ENCODE data around the gene CD22.
A peak's percentile ranks its signal among the peaks of the same experiment; 100 is the strongest.
"Not testable (repeated sequence)": the region's sequence is repeated elsewhere in the genome, so short reads cannot be mapped to it uniquely, and the experiment has no call there.

Gene CD22

DNA sequence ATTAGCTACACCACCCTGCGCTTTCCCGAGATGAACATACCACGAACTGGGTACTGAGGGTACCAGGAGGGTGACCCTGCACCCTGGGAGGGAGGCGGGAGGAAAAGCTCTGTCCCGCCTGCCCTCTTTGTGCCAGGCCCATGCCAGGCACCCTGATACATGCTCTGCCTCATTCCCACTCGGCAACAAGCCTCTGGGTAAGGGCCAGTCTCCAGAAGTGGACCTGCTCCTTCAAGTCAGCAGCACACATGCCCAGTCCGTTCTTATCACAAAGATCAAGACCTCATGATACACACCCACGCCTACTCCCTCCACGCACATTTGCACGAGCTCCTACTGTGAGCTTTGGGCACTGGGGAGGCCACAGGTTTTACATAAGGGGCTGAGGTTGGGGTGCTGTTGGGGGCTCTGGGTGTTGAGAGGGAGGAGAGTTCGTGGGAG lies 16.7 kb downstream of the CD22 start:
- no peak for DNase-seq

DNA sequence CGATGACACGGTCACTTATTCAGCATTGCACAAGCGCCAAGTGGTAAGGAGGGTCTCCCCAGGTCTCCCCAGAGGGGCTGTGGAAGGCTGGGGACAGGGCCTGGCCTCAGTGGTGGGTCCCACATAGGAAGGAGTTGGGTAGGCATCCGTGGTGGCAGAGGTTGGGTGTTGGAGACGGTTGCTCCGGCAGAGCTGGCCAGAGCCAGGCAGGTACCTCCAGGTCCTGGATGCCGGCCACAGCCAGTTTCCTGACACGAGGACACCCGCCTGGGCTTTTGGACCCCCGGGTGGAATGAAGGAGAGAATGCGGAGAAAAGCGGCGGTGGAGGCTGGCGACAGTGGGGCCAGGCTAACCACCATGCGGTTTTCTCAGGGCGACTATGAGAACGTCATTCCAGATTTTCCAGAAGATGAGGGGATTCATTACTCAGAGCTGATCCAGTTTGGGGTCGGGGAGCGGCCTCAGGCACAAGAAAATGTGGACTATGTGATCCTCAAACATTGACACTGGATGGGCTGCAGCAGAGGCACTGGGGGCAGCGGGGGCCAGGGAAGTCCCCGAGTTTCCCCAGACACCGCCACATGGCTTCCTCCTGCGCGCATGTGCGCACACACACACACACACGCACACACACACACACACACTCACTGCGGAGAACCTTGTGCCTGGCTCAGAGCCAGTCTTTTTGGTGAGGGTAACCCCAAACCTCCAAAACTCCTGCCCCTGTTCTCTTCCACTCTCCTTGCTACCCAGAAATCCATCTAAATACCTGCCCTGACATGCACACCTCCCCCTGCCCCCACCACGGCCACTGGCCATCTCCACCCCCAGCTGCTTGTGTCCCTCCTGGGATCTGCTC lies 17.4 kb downstream of the CD22 start:
- no peak for DNase-seq

DNA sequence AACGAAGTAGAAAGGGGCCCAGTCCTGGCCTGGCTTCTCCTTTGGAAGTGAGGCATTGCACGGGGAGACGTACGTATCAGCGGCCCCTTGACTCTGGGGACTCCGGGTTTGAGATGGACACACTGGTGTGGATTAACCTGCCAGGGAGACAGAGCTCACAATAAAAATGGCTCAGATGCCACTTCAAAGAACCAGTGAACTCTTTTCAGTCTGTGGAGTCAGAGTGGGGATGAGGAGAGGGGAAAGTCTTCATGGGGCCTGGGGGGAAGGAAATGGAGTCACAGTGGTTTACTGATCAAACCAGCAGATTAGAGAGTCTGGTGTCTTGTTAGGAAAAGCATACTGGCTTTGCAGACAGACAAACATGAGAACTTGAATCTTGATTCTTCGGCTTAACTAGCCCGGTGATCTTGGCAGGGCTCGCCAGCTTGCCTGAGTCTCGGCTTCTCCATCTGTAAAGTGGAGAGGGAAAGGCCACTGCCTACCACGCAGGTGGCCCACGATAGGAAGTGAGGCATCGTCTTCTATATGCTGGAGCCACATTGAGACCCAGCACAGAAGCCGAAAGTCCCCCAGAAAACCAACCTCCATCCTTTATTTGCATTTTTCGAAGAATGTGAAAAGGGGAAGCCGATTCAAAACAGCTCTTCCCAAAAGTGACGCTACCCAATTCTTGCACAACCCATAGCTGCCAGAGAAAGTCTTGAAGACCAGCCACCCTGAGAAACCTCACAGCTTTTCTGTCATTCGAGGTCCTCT lies 18.4 kb downstream of the CD22 start, which contains the start of gene FFAR1:
Gene FFAR1, plus strand, starts transcription at position 732 of the 759 bp plus-strand sequence. CDS start 3,650 bp downstream, outside the sequence.
- no peak for DNase-seq

DNA sequence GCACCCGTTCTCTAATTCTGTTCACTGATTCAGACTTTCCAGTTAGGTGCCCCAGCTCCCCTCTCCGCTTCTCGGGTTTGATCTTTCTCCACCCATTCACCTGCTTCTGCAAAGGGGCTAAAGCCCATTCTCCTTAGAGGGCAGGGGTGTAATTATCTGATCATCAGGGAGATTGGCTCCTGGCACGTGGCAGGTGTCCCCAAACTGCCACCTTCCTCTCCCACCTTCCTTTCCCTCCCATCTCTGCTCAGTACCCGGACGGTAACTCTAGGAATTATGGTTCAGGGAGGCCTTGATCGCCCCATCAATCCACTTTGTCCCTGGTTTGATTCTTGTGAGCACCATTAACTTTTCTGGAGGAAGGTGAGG lies 18.9 kb downstream of the CD22 start:
- DNase-seq, result no peak

DNA sequence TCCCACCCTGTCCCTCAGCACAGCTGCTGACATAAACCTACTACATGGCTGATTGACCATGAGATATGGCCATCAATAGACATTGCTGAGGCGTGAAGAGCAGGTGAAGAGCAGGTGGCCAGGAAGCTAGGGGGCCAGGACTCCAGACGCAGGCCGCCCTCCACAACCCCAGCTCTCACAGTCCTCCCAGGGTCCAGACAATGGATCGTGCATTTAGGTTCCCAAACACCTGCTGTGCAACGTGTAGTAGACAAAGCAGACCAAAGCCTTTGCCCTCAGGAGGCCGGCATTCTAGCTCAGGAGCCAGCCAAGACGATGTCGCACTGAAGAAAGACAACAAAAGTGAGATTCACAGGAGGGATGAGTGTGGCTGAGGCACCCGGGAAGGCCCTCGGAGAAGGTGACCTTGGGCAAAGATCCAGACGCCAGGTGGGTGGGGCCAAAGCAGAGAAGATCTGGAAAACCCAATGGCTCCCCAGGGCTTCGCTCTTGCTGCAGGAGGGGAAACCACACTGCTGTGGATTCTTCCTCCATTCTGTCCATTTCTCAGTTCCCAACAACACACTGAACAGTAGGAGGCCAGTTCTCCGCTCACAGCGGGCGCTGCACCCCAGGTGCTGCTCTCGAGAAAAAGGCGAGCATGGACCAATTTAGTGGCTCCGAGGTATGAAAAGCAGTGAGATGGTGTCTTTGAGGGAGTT lies 20.1 kb downstream of the CD22 start:
- DNase-seq, result peak; percentile 41

DNA sequence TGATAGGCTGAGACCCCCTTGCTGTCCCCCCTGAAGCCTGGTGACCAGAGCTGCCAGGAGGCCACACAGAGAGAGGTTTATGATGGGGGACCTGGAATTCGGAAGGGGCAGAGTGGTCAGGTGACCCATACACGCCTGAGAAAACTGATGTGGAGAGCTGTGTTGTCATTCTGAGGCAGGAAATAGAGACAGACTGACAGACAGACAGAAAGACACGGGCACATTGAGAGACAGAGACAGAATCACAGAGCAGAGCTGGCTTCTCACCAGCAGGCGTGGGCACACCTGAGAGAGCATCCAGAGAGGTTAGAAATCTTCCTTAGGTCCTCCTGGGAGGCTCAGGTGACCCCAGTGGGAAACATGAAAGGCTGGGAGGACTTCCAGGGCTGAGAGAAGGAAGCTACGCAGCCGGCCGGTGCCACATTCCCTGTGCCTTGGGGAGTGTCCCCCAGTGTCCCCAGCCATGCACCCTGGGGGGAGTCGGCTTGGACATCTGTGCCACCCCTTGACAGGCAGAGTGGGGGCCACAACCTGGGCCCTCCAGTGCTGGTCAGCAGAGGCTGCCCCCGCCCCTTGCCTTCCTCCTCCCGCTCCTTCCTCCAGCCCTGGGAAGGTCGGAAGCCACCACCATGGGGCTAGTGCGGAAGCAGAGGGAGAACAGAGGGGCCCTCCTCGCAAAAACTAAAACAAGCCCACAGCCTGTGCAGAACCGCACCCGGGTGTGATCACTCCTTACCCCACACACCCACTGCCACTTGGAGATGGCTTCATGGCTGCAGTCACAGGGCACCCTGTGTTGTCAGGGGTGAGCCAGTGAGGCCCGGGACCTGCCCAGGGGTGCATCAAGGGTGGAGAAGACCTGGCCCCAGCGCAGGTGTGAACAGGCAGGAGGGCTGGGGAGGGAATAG lies 20.9 kb downstream of the CD22 start:
- no peak for DNase-seq

DNA sequence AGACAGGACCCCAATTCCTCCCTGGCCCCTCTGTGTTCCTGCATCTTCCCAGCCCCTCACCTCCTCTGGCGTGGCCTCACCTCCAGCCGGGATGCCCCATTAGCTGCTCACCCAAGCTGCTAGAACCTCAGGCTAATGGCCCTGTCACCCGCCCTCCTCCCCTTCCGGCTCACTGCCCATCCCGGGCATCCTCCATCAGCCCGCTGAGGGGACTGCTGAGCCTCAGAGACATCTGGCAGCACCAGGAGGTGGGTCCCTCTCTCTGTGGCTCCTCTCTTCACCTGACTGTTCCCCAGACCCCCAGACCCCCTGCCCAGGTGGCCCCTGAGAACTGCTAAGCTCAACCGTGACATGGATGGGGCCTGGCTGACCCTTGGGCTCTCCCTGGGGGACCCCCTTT lies 21.6 kb downstream of the CD22 start:
- DNase-seq, result peak; percentile 79

DNA sequence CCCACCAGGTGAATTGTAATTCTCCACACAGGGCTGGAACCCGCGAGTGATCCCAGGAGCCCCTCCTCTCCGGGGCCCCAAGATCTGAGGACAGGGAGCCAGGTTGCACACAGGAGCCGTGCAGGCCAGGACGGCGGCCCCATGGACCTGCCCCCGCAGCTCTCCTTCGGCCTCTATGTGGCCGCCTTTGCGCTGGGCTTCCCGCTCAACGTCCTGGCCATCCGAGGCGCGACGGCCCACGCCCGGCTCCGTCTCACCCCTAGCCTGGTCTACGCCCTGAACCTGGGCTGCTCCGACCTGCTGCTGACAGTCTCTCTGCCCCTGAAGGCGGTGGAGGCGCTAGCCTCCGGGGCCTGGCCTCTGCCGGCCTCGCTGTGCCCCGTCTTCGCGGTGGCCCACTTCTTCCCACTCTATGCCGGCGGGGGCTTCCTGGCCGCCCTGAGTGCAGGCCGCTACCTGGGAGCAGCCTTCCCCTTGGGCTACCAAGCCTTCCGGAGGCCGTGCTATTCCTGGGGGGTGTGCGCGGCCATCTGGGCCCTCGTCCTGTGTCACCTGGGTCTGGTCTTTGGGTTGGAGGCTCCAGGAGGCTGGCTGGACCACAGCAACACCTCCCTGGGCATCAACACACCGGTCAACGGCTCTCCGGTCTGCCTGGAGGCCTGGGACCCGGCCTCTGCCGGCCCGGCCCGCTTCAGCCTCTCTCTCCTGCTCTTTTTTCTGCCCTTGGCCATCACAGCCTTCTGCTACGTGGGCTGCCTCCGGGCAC lies 22.6 kb downstream of the CD22 start:
- DNase-seq, result no peak

DNA sequence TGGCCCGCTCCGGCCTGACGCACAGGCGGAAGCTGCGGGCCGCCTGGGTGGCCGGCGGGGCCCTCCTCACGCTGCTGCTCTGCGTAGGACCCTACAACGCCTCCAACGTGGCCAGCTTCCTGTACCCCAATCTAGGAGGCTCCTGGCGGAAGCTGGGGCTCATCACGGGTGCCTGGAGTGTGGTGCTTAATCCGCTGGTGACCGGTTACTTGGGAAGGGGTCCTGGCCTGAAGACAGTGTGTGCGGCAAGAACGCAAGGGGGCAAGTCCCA lies 23.1 kb downstream of the CD22 start:
- DNase-seq, result no peak

DNA sequence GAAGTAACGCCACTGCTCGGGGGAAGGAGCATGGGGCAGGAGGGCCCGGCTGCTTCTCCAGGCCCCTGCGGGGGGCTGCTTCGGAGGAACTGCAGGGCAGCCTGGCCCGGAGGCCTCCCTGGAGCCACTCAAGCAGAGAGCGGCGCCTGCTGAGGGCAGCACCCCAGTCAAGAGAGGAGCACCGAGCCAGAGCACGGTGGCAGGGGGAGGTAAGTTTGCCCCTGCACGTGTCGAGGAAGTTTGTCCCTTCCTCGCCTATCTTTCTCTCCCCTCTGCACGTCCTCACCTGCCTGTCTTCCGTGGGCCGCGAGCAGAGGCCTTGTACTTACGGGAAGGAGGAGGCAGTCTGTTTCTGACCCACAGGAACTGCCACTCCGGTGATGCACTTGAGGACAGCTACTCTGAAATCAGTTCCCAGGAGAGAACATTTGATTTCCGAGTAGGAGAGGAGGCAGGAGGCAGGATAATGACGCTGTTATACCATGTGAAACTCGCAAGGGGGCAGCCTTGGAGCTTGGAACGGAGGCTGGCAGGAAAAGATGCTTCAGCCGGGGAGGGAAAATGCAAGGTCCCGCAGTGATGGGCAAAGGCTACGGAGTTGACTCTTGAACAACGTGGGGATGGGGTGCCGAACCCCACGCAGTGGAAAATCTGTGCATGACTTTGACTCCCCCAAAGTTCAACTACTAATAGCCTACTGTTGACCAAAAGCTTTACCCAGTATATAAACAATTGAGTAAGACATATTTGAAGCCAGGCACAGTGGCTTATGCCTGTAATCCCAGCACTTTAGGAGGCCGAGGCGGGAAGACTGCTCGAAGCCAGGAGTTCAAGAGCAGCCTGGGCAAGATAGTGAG lies 23.7 kb downstream of the CD22 start:
- peak; percentile 90 for DNase-seq

DNA sequence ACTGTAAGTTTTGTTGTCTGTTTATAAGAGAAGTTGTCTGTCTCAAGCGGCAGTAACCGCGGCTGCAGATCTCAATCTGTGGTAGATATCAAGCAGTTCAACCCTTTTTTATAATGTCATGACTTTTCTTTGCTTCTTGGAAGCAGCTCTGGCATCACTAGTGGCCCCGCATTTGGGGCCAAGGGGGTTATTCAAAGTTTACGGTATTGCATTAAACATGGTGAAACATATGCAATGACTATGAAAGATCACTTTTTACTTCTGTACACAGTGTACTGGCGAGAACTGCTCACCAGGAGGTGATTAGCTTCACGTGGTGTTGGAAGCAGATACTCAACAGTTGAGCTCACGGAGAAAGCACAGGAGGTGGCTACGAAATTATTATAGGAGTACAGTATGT lies 24.6 kb downstream of the CD22 start:
- no peak for DNase-seq

DNA sequence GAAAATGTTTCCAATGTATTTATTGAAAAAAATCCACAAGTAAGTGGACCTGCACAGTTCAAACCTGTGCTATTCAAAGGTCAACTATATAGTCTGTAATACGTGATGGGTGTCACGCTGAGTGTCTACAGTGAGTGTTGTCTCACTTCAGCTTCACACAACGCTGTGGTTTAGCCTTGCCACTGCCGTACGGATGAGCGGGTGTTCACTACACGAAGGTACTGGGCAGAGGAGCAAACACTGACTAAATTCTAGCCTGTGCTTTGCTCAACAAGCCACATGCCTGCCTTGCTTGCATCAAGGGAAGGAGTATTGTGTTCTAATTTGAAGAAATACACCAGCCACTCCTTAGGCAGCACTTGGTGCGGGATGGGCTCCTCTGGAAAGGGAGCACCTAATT lies 25.9 kb downstream of the CD22 start:
- no peak for DNase-seq

DNA sequence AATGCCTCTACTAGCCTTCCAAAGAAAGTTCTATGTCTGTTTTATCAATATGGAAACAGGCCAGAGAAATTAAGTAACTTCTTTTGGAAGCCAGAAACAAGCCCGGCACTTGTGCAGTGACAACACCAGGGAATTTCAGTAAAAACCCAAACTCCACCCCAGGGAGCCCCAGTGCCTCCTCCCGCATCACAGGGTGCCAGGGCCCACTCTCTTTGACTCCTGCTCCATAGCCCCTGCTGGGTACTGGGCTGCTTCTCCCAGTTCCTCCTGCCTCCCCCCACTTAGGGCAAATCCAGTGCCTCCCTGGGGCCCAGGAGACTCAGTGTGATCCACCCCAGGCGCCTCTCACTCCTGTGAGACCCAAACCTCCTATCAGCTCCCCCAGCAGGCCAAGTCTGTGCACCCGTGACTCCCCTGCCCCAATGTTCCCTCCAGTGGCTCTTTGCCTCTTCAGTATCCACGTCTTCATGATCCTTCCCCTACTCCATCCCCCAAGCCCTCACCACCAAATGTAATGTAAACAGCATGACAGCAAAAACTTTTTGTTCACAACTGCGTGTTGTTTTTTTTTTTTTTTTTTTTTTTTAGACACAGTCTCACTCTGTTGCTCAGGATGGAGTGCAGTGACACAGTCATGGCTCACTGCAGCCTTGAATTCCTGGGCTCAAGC lies 26.9 kb downstream of the CD22 start:
- DNase-seq, result no peak

DNA sequence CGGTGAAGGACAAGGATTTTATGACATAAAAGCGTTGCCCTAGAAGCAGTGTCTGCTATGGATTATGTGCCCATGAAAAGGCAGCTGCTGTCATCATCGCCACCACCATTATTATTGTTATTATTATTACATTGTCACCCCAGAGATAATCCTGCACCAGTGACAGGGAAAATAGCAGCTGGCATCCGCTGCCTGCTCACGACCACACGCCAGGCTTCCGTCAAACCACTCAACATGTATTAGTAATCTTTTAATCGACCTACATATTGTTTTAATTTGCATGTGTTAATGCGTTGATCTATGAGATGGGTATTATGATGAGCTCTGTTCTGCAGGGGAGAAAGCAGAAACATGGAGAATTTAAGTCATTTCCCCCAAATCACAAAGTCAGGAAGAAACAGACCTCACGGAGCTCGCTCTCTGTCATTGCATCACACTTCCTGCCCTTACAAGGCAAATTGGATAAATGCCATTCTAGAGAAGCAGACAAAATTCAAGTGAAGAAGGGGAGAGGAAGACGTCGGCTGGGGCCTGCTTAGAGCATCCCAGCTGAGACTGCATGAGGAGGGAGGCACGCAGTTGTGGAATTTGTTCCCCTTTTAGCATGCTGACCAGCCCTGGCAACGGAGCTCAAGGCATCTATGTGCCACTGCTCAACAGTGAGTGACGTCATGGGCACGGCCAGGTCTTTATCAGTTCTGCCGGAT lies 29.0 kb downstream of the CD22 start, which contains the start of gene FFAR3:
Gene FFAR3, plus strand, starts transcription at position 594 of the 707 bp plus-strand sequence. CDS start 431 bp downstream, outside the sequence.
- DNase-seq, result no peak

DNA sequence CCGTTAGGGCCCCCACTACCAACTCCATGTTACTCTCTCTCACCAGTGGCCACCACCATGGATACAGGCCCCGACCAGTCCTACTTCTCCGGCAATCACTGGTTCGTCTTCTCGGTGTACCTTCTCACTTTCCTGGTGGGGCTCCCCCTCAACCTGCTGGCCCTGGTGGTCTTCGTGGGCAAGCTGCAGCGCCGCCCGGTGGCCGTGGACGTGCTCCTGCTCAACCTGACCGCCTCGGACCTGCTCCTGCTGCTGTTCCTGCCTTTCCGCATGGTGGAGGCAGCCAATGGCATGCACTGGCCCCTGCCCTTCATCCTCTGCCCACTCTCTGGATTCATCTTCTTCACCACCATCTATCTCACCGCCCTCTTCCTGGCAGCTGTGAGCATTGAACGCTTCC lies 29.8 kb downstream of the CD22 start:
- not testable (repeated sequence) for DNase-seq

DNA sequence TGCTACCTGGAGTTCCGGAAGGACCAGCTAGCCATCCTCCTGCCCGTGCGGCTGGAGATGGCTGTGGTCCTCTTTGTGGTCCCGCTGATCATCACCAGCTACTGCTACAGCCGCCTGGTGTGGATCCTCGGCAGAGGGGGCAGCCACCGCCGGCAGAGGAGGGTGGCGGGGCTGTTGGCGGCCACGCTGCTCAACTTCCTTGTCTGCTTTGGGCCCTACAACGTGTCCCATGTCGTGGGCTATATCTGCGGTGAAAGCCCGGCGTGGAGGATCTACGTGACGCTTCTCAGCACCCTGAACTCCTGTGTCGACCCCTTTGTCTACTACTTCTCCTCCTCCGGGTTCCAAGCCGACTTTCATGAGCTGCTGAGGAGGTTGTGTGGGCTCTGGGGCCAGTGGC lies 30.4 kb downstream of the CD22 start:
- DNase-seq, result not testable (repeated sequence)

DNA sequence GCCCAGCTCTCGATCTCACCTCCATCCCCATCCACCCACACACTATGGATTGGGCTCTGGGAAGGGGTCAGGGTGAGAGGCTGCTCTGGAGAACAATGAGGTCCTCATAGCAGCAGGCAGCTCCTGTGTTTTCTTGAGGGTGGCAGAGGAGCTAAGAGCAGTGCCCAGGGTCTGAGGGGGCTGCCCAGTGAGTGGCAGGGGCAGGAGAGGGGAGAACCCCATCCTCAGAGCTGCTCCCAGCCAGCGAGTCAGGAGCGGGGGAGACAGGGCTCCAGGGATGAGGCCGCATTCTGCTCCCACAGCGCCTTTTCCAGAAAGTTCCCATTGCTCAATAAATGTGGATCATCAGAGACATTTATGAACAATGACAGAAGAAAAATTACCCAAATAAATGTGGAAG lies 31.1 kb downstream of the CD22 start:
- not testable (repeated sequence) for DNase-seq

DNA sequence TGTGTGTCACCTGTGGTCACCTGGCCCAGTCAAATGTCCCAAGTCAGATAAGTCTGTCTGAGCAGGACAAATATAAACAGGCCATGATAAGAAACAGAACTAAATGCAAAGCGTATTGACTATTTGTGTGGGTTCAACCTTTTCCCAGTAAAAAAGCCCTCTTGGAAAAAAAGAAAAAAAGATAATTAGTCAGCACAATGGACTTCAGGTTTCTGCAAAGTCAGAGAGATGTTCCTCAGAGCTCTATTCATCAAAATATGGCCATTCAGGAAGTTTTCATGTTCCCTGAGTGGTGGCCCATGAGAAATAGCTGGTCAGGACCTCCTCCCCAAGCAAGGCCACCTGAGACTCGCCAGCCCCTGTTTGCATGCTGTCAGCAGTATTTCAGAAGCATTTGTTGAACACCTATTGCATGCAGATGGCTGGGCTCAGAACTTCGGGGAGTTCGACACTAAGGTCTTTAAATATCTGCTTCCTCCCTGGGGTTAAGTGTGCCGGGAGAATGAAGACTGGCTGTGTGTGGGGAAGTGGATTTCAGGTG lies 32.0 kb downstream of the CD22 start:
- DNase-seq, result no peak
